Heart left ventricle (tissue), 13 donors: ENCODE data around the gene GPR143.

Source experiments
- POLR2A ChIP-seq, 2 donors: fragments of 450-650 bp; IDR thresholded peaks; one replicate each; pipeline ENCODE4 v1.6.1; 2017; ENCODE audit warnings: antibody characterized with exemption in 2 of 2, mild to moderate bottlenecking in 2 of 2, moderate library complexity in 2 of 2
- TF ChIP-seq, protein P1 (sequence below), 12 donors: fragments of 200-600 bp; sonication (generic) in 4 of 12; IDR thresholded peaks; one replicate each; pipeline versions ENCODE4 v1.5.0 to v1.8.0; 2018 to 2022; ENCODE audit warnings: antibody characterized with exemption in 12 of 12, mild to moderate bottlenecking in 5 of 12
- donor health status: ischemic (EF 13 %, LVEDD 7.1; RV severe dilation, severe dysfunction).
- donor health status: DM: no; HTN: yes; CAD: no.
- donor health status: DM: no; HTN: no; CAD: no.
- donor health status: ischemic (EF 25% LVEDD 6.9; RV normal size, moderate dysfunction).
- donor health status: ischemic (EF 25% LVEDD 5.7; RV mildly dilated, moderate dysfunction).
- donor health status: ischemic (EF 35%, LVEDD 5.7; RV mildly dilated, moderate dysfunction).
- donor health status: nonischemic (EF 11% LVEDD 7.7; RV severe dilation, severe dysfunction).
- donor health status: DM: yes; HTN: yes; CAD: no.
- donor health status: PGD.
- donor health status: ischemic (EF 29% LVEDD 5.4; RV normal size, mild dysfunction).
- donor health status: nonischemic (EF 23%, LVEDD 6.1; RV moderate dilation, normal function).

DNA sequence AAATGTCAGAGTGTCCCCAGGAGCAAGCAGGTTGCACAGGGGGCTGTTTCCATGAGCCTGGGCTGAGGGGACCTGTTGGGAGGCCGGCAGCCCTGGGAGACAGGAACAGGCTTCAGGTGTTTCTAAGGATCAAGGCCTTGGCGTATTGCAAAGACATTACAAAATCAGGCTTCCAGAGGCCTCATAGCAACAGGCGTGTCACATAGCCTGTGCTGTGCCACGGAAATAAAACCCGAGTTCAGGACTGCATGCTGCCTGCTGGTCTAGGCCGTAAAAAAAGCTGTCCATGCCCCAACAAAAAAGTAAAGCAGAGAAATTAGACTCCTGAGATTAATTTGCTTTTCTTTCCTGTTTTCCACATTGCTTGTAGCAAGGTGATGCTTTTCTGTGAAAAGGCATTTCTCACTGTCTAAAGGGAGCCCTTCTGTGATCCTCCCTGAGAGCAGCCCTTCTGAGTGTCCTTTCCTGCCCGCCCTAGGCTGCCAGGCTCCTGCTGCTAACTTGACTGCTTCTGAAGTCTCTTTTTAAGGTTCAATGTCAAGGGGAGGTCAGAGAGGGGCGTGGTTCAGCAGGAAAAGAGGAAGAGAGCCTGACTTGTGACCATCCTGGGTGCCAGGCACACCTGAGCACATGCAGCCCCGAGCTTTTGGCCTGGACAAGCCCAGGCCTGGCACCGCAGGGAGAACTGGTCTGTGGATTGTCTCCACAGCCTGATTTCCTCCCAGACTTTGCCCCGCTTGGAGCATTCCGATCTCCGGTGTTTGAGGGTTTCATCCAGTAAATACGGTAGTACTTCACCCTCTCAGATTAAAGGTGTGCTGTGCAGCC lies 41.9 kb upstream of the GPR143 start:
- TF ChIP-seq, protein P1, sequence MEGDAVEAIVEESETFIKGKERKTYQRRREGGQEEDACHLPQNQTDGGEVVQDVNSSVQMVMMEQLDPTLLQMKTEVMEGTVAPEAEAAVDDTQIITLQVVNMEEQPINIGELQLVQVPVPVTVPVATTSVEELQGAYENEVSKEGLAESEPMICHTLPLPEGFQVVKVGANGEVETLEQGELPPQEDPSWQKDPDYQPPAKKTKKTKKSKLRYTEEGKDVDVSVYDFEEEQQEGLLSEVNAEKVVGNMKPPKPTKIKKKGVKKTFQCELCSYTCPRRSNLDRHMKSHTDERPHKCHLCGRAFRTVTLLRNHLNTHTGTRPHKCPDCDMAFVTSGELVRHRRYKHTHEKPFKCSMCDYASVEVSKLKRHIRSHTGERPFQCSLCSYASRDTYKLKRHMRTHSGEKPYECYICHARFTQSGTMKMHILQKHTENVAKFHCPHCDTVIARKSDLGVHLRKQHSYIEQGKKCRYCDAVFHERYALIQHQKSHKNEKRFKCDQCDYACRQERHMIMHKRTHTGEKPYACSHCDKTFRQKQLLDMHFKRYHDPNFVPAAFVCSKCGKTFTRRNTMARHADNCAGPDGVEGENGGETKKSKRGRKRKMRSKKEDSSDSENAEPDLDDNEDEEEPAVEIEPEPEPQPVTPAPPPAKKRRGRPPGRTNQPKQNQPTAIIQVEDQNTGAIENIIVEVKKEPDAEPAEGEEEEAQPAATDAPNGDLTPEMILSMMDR (IDR thresholded peaks at IDR 0.05): no peak
- TF ChIP-seq POLR2A (IDR thresholded peaks at IDR 0.05): no peak
